GM18520 (cell line): Measurements from ENCODE around the gene MPDU1.

Experiments used
- ATAC-seq: cut with Tn5 transposase; IDR thresholded peaks from one replicate; pipeline ENCODE4 v1.9.1; 2021; ENCODE audit not compliant: unreplicated experiment

The MPDU1 gene

DNA sequence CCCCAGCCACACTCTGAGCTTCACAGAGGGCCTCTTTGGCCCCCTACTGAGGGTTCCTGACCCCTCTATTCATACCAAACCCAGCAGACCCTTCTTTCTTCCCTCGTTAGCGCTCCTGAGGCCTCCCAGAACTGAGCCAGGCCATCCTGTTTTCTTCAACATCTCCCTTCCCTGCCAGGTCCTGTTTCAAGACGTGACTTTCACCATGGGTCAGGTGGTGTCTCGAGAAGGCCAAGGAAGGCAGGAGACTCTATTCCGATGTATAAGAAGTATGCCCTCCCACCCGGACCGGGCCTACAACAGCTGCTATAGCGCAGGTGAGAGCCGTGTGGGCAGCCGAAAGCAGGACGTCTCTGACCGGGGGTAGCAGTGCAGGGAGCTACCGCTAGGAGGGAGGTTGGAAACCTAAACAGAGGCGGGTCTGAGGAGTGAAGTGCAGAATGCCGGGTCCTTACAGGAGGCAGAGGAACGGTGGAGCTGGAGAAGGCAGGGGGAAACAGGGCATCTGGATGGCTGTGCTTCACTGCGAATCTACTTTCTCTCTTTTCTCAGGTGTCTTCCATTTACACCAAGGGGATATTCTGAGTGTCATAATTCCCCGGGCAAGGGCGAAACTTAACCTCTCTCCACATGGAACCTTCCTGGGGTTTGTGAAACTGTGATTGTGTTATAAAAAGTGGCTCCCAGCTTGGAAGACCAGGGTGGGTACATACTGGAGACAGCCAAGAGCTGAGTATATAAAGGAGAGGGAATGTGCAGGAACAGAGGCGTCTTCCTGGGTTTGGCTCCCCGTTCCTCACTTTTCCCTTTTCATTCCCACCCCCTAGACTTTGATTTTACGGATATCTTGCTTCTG is 23.3 kb upstream of the MPDU1 start:
- no peak for ATAC-seq

DNA sequence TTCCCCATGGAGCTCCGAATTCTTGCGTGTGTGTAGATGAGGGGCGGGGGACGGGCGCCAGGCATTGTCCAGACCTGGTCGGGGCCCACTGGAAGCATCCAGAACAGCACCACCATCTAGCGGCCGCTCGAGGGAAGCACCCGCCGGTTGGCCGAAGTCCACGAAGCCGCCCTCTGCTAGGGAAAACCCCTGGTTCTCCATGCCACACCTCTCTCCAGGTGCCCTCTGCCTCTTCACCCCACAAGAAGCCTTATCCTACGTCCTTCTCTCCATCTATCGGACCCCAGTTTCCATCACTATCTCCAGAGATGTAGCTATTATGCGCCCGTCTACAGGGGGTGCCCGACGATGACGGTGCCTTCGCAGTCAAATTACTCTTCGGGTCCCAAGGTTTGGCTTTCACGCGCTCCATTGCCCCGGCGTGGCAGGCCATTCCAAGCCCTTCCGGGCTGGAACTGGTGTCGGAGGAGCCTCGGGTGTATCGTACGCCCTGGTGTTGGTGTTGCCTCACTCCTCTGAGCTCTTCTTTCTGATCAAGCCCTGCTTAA is 22.6 kb upstream of the MPDU1 start:
- peak; percentile 49 for ATAC-seq

DNA sequence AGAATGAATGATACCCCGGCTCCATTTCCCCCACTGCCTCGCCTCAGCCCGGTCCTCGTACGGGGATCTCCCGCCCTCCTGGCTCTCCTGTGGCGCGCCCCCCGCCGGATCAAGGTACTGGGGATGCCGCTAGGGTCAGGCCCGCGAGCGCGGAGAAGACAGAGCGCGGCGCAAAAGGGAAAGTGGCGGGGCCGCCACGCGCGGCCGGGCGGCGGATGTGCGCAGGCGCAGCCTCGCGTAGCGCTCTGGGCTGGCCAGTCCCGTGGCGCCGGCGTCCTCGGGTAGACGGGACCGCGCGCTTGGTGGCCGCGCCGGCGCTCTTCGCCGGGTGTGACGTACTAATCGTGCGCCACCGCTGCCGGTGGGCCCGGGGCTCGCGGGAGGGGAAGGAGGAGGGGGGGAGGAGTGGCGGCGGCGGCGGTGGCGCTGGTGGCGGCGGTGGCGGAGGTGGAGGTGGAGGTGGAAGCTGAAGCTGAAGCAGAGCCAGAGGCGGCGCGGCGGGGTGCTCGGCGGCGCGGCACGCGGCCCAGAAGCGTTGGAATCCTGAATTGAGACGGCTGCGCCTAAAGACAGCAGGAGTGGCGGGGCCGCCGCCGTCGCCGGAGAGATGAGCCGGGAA is 22.0 kb upstream of the MPDU1 start, which contains the start of gene SENP3:
Gene SENP3, plus strand, starts transcription at position 331 of the 619 bp plus-strand sequence. CDS start 1,158 bp downstream, outside the sequence.
- peak; percentile 60 for ATAC-seq

DNA sequence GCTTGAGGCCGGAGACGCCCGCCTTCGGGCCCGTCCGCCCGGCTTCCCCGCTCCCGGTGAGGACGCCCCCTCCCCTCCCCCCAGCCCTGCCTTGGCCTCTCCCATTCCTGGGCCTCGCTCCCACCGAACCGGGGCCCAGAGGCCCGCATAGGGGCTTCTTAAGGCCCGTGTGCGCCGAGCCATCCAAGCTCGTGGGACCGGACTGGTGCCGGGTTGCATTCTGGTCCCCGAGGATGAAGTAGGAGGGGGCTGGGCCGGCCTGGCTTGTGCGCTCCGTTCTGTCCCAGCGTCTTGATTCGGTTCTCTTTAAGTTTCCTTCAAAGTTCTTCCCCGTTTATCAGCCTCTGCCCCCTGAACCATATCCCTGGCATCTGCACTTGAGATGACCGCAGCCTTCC is 21.4 kb upstream of the MPDU1 start:
- no peak for ATAC-seq

DNA sequence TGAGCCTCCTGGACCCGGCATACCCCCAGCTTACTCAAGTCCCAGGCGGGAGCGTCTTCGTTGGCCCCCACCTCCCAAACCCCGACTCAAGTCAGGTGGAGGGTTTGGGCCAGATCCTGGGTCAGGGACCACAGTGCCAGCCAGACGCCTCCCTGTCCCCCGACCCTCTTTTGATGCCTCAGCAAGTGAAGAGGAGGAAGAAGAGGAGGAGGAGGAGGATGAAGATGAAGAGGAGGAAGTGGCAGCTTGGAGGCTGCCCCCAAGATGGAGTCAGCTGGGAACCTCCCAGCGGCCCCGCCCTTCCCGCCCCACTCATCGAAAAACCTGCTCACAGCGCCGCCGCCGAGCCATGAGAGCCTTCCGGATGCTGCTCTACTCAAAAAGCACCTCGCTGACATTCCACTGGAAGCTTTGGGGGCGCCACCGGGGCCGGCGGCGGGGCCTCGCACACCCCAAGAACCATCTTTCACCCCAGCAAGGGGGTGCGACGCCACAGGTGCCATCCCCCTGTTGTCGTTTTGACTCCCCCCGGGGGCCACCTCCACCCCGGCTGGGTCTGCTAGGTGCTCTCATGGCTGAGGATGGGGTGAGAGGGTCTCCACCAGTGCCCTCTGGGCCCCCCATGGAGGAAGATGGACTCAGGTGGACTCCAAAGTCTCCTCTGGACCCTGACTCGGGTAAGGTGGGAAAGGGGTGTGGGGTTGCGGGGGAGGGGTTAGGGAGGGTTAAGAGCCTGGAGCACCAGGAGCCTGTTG is 20.4 kb upstream of the MPDU1 start:
- no peak for ATAC-seq

DNA sequence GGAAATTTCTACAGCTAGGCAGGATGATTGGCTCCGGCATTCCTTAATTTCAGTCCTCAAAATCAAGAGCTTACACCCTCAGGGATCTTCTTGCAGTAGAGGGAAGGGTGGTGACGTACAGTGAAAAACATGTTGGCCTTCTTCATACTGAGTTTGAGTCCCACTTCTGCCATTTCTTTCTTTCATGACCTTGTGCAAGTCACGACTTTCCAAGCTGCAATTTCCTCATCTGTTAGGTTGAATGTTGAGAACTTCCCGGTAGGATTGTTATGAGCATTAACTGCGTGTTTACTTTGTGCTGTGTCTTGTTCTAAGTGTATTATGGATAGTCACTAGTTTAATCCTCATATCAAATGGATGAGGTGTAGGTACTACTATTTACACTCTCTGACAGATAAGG is 14.1 kb upstream of the MPDU1 start:
- ATAC-seq = no peak

DNA sequence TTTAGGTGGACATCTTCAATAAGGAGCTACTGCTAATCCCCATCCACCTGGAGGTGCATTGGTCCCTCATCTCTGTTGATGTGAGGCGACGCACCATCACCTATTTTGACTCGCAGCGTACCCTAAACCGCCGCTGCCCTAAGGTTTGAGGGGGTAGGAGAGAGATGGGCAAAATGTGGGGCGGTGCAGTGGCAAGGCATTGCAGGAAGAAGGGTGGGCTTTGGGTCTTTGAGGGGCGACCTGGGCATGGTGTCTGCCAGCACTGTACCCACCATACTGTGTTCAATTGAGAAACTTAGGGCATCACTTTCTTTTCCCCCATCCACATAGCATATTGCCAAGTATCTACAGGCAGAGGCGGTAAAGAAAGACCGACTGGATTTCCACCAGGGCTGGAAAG is 13.3 kb upstream of the MPDU1 start:
- no peak for ATAC-seq

DNA sequence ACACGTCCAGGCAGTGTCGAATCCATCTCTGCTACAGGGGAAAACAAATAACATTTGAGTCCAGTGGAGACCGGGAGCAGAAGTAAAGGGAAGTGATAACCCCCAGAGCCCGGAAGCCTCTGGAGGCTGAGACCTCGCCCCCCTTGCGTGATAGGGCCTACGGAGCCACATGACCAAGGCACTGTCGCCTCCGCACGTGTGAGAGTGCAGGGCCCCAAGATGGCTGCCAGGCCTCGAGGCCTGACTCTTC is 11.4 kb upstream of the MPDU1 start:
- no peak for ATAC-seq

DNA sequence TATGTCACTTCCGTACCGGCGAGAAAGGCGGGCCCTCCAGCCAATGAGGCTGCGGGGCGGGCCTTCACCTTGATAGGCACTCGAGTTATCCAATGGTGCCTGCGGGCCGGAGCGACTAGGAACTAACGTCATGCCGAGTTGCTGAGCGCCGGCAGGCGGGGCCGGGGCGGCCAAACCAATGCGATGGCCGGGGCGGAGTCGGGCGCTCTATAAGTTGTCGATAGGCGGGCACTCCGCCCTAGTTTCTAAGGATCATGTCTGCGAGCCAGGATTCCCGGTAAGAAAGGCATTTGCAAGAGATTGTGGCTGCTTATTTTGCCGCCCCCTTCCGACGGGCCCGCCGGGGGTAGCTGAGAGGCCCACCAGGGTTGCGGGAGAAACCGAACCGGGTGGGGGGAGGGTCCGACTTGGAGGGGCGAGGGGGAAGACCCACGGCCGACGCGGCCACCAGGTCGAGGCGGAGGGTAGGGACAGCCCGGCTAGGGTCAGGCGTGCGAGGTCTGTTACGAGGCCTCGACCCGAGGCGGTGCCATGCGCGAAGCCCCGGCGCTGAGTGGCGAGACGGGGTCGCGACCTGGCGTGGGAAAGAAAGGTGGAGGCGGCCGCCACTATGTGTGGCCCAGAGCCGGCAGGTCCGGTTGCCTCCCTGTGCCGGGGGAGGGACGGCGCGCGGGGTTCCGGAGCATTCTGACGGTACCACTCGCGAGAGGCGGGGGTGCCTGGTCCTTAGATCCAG is 10.9 kb upstream of the MPDU1 start:
- ATAC-seq = peak; percentile 91

DNA sequence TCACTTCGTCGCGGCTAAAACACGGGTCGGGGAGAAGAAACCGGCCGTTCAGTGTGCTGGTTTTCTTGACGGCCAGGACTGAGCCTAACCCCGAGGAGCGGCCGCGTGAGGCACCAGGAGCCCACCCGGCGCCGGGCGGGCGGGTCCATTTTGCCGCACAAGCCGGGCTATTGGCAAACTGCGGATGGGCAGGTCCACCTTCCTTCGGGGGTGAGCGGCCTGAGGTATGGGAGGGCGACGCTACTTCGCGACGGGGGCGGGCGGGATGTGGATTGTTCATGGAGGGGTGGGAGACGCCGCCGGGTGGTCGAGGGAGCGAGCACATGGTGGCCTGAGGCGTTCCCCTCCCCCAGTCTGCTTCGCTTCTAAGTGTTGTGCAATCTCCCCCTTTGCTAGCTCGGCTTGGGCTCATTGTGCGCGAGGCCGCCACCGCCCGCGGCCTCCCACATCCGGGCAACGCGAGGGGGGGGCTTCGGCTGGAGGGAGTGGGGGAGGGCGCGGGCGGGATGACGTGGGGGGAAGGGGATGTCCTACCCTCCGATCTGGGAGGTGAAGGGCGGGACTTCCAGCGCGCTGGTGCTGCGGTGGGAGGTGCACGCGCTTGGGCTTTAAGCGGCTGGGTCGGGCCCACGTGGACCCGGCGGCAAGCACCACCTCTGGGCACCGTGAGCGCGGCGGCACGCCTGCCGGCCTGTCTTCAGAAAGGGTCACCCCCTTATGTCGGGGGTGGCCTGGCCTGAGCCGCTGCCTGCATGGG is 10.2 kb upstream of the MPDU1 start:
- ATAC-seq = no peak

DNA sequence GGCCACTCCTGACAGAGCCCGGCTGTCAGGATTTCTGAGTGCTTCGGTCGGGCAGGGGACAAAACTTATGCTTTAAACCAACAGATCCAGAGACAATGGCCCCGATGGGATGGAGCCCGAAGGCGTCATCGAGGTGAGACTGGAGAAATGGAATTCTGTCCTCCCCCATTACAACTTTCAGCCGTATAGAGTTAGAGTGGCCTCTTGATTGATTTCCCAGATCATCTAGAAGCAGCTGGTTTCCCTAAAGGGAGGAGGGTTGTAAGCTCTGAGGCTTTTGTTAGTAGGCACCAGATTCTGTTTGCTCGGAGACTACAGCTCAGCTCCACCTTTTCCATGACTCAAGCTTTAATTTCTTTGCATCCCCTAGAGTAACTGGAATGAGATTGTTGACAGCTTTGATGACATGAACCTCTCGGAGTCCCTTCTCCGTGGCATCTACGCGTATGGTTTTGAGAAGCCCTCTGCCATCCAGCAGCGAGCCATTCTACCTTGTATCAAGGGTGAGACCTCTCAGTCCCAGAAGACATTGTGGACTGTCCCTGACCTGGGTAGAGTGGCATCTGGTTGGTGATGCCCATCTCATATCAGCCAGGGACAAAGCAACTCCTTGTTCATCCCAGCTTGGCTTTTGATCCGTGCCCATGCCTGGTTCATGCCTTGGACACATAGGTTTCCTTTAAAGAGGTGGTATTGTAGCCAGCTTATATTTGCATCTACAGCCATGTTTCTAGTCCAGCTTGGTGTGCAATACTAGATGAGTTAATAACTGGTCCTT is 9.3 kb upstream of the MPDU1 start:
- no peak for ATAC-seq

DNA sequence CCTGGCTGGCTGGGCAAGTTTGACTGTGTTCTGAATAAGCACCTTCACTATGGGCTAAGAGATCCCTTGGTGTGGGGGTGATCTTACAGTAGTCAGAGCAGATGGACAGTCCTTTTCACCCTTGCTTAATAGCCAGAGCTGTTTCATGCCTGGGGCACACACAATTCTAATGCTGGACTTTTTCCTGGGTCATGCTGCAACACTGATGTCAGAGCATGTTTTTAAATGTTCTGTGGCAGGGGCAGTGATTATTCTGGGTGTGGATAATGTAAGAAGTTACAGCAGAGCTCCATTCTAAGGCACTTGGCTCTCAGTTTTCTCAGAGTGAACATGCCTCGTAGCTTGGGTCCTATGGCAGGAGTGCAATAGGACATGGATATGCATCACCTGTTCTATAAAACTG is 8.2 kb upstream of the MPDU1 start:
- no peak for ATAC-seq

DNA sequence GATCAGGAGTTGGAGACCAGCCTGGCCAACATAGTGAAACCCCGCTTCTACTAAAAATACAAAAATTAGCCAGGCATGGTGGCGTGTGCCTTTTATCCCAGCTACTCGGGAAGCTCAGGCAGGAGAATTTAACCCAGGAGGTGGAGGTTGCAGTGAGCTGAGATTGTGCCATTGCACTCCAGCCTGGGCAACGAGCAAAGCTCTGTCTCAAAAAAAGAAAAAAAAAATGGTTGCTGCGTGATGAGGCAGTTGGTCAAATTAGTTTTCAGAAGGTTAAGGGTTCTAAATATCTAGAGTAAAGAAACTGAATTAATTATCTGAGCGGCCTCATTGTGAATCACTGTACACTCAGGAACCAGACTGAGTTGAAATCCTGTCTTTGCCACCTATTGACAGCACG is 7.7 kb upstream of the MPDU1 start:
- ATAC-seq = no peak

DNA sequence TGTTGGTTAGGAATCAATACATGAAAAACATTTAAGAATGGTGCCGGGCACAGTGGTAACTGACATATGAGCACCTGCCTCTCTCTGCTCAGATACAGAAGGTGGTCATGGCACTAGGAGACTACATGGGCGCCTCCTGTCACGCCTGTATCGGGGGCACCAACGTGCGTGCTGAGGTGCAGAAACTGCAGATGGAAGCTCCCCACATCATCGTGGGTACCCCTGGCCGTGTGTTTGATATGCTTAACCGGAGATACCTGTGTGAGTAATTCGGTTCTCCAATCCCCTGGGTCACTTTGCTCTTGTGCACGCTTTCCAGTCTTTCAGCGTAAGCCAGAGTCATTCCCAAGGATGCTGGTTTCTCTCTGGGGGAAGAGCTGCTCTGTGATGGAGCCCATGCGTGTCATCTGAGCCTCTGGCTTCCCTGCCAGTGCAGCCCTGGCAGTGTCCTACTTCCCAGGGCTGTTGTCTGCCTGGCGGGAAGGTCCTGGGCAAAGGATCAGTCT is 7.2 kb upstream of the MPDU1 start:
- no peak for ATAC-seq

DNA sequence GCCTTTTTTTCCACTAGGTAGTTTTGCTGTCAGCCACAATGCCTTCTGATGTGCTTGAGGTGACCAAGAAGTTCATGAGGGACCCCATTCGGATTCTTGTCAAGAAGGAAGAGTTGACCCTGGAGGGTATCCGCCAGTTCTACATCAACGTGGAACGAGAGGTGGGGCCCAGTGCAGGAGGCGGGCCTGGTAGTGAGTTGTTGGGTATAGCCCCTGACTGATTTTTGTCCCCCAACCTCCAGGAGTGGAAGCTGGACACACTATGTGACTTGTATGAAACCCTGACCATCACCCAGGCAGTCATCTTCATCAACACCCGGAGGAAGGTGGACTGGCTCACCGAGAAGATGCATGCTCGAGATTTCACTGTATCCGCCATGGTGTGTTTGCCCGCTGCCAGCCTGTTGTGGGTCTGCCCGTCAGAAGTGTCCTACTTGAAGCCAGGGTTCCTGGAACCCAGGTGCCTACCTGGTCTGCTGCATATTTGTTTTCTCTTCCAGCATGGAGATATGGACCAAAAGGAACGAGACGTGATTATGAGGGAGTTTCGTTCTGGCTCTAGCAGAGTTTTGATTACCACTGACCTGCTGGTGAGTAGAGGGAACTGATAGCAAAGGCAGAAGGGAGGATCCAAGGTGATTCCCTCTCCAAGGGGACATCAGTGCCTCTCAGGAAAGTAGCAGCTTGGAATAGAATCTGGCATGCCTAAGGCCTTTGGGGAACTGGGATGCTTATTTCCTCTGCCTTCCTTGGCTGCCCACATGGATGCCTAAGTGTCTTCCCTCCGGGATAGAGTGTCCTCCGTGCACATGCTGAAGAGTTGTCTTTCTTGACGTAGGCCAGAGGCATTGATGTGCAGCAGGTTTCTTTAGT is 6.1 kb upstream of the MPDU1 start:
- no peak for ATAC-seq

DNA sequence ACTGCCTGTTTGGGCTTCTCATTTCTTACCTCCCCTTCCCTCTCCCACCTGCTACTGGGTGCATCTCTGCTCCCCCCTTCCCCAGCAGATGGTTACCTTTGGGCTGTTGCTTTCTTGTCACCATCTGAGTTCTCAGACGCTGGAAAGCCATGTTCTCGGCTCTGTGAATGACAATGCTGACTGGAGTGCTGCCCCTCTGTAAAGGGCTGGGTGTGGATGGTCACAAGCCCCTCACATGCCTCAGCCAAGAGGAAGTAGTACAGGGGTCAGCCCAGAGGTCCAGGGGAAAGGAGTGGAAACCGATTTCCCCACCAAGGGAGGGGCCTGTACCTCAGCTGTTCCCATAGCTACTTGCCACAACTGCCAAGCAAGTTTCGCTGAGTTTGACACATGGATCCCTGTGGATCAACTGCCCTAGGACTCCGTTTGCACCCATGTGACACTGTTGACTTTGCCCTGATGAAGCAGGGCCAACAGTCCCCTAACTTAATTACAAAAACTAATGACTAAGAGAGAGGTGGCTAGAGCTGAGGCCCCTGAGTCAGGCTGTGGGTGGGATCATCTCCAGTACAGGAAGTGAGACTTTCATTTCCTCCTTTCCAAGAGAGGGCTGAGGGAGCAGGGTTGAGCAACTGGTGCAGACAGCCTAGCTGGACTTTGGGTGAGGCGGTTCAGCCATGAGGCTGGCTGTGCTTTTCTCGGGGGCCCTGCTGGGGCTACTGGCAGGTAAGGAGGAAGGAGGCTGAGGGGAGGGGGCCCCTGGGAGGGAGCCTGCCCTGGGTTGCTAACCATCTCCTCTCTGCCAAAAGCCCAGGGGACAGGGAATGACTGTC is 4.4 kb upstream of the MPDU1 start, which contains the start of gene CD68:
Gene CD68, plus strand, starts transcription at position 638 of the 833 bp plus-strand sequence. Its CDS starts 40 bp downstream, at position 678.
- no peak for ATAC-seq

DNA sequence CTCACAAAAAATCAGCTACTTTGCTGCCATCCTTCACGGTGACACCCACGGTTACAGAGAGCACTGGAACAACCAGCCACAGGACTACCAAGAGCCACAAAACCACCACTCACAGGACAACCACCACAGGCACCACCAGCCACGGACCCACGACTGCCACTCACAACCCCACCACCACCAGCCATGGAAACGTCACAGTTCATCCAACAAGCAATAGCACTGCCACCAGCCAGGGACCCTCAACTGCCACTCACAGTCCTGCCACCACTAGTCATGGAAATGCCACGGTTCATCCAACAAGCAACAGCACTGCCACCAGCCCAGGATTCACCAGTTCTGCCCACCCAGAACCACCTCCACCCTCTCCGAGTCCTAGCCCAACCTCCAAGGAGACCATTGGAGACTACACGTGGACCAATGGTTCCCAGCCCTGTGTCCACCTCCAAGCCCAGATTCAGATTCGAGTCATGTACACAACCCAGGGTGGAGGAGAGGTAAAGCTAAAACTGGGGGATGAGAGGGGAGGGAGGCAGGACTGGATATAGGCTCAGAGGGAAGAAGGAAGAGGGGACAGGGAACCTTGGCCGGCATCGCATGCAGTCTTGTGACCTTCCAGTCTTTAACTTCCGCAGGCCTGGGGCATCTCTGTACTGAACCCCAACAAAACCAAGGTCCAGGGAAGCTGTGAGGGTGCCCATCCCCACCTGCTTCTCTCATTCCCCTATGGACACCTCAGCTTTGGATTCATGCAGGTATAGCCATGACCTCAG is 3.6 kb upstream of the MPDU1 start:
- no peak for ATAC-seq
